Activated CD4-positive, CD25-positive, alpha-beta regulatory T cell treated with anti-CD3 and anti-CD28 coated beads, Interleukin-2, amount 50 U/mL, for 24 hours (primary cell): ENCODE data around the gene AUTS2.

Experiments used
- ATAC-seq, 2 donors: fragments of 150-1000 bp; cut with Tn5 transposase; one replicate each; pipeline ENCODE4 v1.10.0; 2021; ENCODE audit warnings: mild to moderate bottlenecking in 1 of 2, moderate library complexity in 1 of 2

Gene AUTS2

DNA sequence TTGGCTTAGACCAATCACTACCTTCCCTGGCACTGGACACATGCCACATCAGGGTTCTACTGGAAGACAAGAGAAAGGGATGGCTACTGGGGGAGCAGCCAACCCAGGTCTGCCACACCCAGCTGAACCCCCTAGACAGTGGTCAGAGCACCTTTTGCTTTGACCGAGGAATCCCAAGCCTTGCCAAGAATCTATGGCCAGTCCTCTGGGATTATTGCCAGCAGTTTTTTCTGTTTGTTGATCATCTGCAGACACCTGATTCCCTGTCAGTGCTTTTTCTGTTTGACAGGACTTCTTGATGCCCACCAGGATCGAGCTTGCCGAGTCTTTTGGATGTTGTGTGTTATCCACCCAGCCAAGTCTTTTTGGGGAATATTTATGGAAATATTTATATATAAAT, 1057.4 kb downstream of the AUTS2 start:
- no peak for ATAC-seq

DNA sequence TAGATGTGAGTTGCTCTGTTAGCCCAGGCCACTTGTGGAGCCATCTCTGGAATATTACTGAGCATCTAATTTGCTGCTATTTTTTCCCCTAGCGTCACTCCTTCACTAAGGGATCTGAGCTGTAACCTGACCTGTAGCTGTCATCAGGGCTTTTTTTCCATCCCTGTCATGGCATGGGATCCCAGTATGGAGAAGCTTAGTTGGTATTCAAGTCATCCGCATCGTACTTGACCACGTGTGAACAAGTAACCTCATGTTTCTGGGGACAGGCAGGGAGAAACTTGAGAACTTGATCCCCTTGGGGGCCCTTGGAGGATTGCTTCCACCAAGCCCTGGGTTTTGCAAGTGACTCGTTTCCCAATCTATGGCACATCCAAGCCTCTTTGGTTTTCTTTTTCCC, 1059.3 kb downstream of the AUTS2 start:
- ATAC-seq, result no peak

GRCh38 chr7:70657989-70658632, 1059.8 kb downstream of the AUTS2 start:
- no peak for ATAC-seq

- no peak for ATAC-seq
Measured at GRCh38 chr7:70659263-70659662, 1061.0 kb downstream of the AUTS2 start.

GRCh38 chr7:70660154-70660818, 1062.0 kb downstream of the AUTS2 start:
- ATAC-seq, result no peak

- ATAC-seq, result no peak
Measured at GRCh38 chr7:70660819-70661191, 1062.5 kb downstream of the AUTS2 start.

- no peak for ATAC-seq
Measured at GRCh38 chr7:70663680-70664079, 1065.4 kb downstream of the AUTS2 start.

GRCh38 chr7:70665997-70666396, 1067.7 kb downstream of the AUTS2 start:
- no peak for ATAC-seq

DNA sequence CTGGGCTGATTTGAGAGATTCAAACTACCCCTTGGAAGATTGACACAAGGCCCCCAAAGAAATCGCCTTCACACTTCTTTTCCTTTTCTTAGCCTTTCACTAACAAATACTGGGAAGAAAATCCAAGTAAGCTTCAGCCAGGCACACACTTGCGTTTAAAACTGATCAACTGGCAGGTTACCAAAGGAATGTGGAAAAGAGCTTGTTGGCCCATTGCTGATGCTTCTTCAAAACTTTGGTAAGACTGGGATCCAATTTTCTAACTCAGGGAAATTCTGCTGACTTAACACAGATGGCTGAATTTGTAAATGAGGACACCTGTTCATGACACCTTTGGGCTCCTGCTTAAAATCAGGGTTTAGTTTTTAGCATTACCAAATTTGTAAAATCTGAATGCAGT, 1069.1 kb downstream of the AUTS2 start:
- no peak for ATAC-seq

GRCh38 chr7:70668606-70669358, 1070.5 kb downstream of the AUTS2 start:
- ATAC-seq, result no peak

GRCh38 chr7:70669854-70670253, 1071.6 kb downstream of the AUTS2 start:
- no peak for ATAC-seq

GRCh38 chr7:70670288-70670687, 1072.0 kb downstream of the AUTS2 start:
- no peak for ATAC-seq

GRCh38 chr7:70673778-70674570, 1075.7 kb downstream of the AUTS2 start:
- no peak for ATAC-seq

GRCh38 chr7:70674571-70675010, 1076.3 kb downstream of the AUTS2 start:
- ATAC-seq, result no peak

- no peak for ATAC-seq
Measured at GRCh38 chr7:70676243-70676642, 1078.0 kb downstream of the AUTS2 start.

GRCh38 chr7:70678621-70679251, 1080.5 kb downstream of the AUTS2 start:
- no peak for ATAC-seq

- peak in 1 of 2 donors; percentile 30 for ATAC-seq
Measured at GRCh38 chr7:70679661-70680060, 1081.4 kb downstream of the AUTS2 start.

DNA sequence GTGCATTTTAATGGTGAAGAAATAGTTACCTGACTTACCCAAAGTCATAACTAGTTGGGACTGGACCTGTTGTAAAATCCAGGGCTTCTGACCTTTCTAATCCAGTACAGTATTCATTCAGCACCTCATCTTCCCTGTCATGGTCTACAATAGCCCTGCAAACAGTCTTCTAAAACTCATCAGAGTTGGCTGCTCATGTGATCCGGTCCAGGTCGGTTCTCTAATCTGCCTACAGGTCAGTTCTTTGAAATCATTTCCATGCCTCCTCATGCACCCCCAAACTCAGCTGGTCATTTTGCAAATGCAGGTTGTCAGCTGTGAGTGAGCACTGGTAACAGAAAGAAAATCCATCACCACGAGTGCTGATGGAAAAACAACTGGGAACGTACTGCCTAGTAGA, 1082.0 kb downstream of the AUTS2 start:
- no peak for ATAC-seq

GRCh38 chr7:70680743-70681468, 1082.6 kb downstream of the AUTS2 start:
- ATAC-seq, result no peak

DNA sequence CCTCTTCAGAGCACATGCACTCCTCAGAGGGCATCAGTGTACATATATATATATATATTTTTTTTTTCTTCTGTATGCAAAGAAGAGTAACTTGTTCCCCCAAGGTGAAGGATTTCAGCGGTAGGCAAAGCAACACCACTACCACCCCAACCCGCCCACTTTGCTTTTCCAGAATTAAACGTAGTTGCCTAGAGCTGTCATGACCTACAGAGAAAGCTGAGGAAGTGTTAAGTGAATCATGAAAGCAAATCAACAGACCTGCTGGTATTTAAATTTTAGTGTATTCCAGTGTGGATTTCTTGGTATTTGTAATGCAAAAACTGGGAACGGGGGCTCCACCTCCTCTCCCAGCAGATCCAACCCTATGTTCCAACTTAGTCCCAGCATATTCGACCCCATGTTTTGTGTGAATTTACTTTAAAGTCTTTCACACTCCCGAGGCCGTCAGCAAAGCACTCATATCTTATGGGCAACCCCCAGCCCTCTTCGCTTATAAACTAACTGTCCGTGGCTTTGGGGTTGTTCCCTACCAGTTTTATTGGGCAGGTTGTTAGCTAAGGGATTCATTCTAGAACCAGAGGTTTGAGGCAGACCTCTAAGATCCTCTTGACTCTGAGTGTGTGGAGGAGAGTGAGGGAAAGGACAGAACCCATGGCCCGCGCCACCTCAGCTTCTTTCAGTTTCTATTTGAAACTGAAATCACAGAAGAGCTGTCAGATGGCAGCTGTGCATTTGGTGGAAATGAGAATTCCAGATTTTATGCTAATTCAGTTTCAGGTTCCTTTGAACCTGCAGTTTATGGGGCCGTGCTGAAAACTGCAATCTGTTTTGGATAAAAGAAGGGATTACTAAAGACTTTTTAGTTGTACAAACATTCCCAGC, 1083.4 kb downstream of the AUTS2 start:
- peak in 1 of 2 donors; percentile 36 for ATAC-seq

GRCh38 chr7:70684173-70684572, 1085.9 kb downstream of the AUTS2 start:
- ATAC-seq, result no peak
